Aorta (tissue), 5 donors: ENCODE measurements around the gene USO1. TPM values are rescaled to one million over a fixed set of nuclear protein-coding genes. Genes with fewer than 3 reads are reported as not detected.
"Not testable (repeated sequence)": the region's sequence is repeated elsewhere in the genome, so short reads cannot be mapped to it uniquely, and the experiment has no call there.

Source experiments
- ATAC-seq: fragments of 200-7000 bp; cut with Tn5 transposase; one replicate; pipeline ENCODE4 v1.9.1; 2022; ENCODE audit warnings: moderate library complexity; ENCODE audit not compliant: low FRiP score
- DNase-seq, 2 donors: peaks; one replicate each; pipeline ENCODE4 v3.0.0-alpha.2; 2020
- H3K27ac ChIP-seq, 2 donors: one replicate each; pipeline ENCODE4 v1.5.1; 2013; ENCODE audit warnings: low read length in 2 of 2, mild to moderate bottlenecking in 2 of 2, moderate library complexity in 2 of 2, control low read depth in 1 of 2, inconsistent platforms in 1 of 2, low read depth in 1 of 2
- H3K27me3 ChIP-seq, 2 donors: one replicate each; pipeline ENCODE4 v1.6.1; 2013; ENCODE audit warnings: control low read depth in 1 of 2, low read length in 1 of 2, mild to moderate bottlenecking in 1 of 2, moderate library complexity in 1 of 2; ENCODE audit not compliant: insufficient read depth in 2 of 2, control insufficient read depth in 1 of 2
- H3K36me3 ChIP-seq, 2 donors: one replicate each; pipeline ENCODE4 v1.6.1; 2013; ENCODE audit warnings: control low read depth in 1 of 2, low read length in 1 of 2, mild to moderate bottlenecking in 1 of 2; ENCODE audit not compliant: insufficient read depth in 2 of 2, control insufficient read depth in 1 of 2
- H3K4me1 ChIP-seq, 2 donors: one replicate each; pipeline ENCODE4 v1.6.1; 2013; ENCODE audit warnings: low read length in 2 of 2, control low read depth in 1 of 2, mild to moderate bottlenecking in 1 of 2, moderate library complexity in 1 of 2; ENCODE audit not compliant: insufficient read depth in 2 of 2, control insufficient read depth in 1 of 2
- H3K4me3 ChIP-seq, 2 donors: one replicate each; pipeline ENCODE4 v1.5.1; 2013; ENCODE audit warnings: low read length in 2 of 2, control low read depth in 1 of 2, mild to moderate bottlenecking in 1 of 2
- H3K9me3 ChIP-seq: one replicate; pipeline ENCODE4 v1.6.1; 2013; ENCODE audit warnings: mild to moderate bottlenecking, low read length; ENCODE audit not compliant: control insufficient read depth
- WGBS, 2 donors: extraction: QIAGEN DNeasy Blood & Tissue Kit; methylation state at CpG; one replicate each; pipeline ENCODE4 v1.1.7; 2013; 5-methylcytosine and 5-hydroxymethylcytosine counted together
- intact Hi-C, 2 donors: fragments of 100-400 bp; cut with DNase I; formaldehyde crosslinking; loops; one replicate each; pipeline versions ENCODE4 v1.14.2 to v1.15.0; 2022
- polyA plus RNA-seq, 2 donors: library from polyadenylated mRNA; stranded (reverse); fragments of 200-250 nt; gene quantifications; one replicate each; pipeline ENCODE4 v1.2.3, GENCODE V29; 2013
- total RNA-seq, 2 donors: library from RNA; stranded (reverse); fragmentation: NEBNext Ultra II Directional; extraction: Animal tissue kit (Norgen Biotek cat#: 25700); gene quantifications; one replicate each; pipeline ENCODE4 v1.2.1, GENCODE V29; 2021
- donor health status: healthy with polysubstance abuse.
- donor health status: Bipolar disorder and iron deficiency.
- donor health status: DM: no; HTN: no; CAD: no.
- donor health status: DM: no; HTN: no; CAD: no.
- donor health status: DM: yes; HTN: yes; CAD: no.

Gene USO1
- total and polyA plus RNA-seq, 4 donors = 50.6 to 86.6 (median 64.4) TPM

GRCh38 chr4:75705198-75705977 lies 19.0 kb upstream of the USO1 start:
- 91% methylated on average over 6 of the region's 6 CpGs for WGBS, 2 donors
- Histone ChIP-seq H3K27me3 (no peaks in the 10 kb centered on the region), H3K9me3 (no peaks in the 10 kb centered on the region), H3K27ac (no peak overlapping the region), H3K4me1 (peaks cover 0 to under 1% of the 10 kb centered on the region in 2 donors), H3K36me3 (no peaks in the 10 kb centered on the region), H3K4me3 (no peak overlapping the region)
- ATAC-seq = no peak
- DNase-seq = no peak
- intact Hi-C loops = no loop called here

- WGBS, 2 donors = 88 to 92% methylated on average over 3 of the region's 3 CpGs
- no peak for DNase-seq
Measured at GRCh38 chr4:75708218-75708691, 16.1 kb upstream of the USO1 start.

GRCh38 chr4:75710246-75710645 lies 14.1 kb upstream of the USO1 start:
- intact Hi-C loops = no loop called here
- H3K4me3 ChIP-seq = no peak overlapping the region
- H3K4me1 ChIP-seq = peaks cover 2 to 9% of the 10 kb centered on the region in 2 donors
- H3K27me3 ChIP-seq = no peaks in the 10 kb centered on the region
- H3K27ac ChIP-seq = no peak overlapping the region
- WGBS, 2 donors = 71 to 79% methylated on average over 4 of the region's 4 CpGs
- H3K36me3 ChIP-seq = no peaks in the 10 kb centered on the region
- no peak for DNase-seq
- no peaks in the 10 kb centered on the region for H3K9me3 ChIP-seq
- no peak for ATAC-seq

More at GRCh38 chr4:75708218-75708691, 16.1 kb upstream of the USO1 start:
- Histone ChIP-seq H3K27me3 (no peaks in the 10 kb centered on the region), H3K4me3 (no peak overlapping the region), H3K4me1 (peaks cover 0 to 3% of the 10 kb centered on the region in 2 donors), H3K9me3 (no peaks in the 10 kb centered on the region), H3K27ac (no peak overlapping the region), H3K36me3 (no peaks in the 10 kb centered on the region)
- ATAC-seq = no peak
- intact Hi-C loops = no loop called here

GRCh38 chr4:75714011-75714410 lies 10.4 kb upstream of the USO1 start:
- intact Hi-C loops = no loop called here
- H3K27ac ChIP-seq = no peak overlapping the region
- 92 to 94% methylated on average over 4 of the region's 4 CpGs for WGBS, 2 donors

GRCh38 chr4:75714704-75715103 lies 9.7 kb upstream of the USO1 start:
- no peaks in the 10 kb centered on the region for H3K9me3 ChIP-seq
- no peaks in the 10 kb centered on the region for H3K27me3 ChIP-seq
- intact Hi-C loops = no loop called here
- DNase-seq (no peak), ATAC-seq (no peak)
- 0 to 11% methylated on average over 1 of the region's 1 CpG for WGBS, 2 donors
- no peaks in the 10 kb centered on the region for H3K36me3 ChIP-seq
- peak overlapping the region in 1 of 2 donors; percentile 14 for H3K4me3 ChIP-seq
- peaks cover 2 to 9% of the 10 kb centered on the region in 2 donors for H3K4me1 ChIP-seq
- peak overlapping the region; percentile 63 to 64 for H3K27ac ChIP-seq

More at GRCh38 chr4:75714011-75714410, 10.4 kb upstream of the USO1 start:
- H3K36me3 ChIP-seq = no peaks in the 10 kb centered on the region
- H3K4me1 ChIP-seq = peaks cover 2 to 9% of the 10 kb centered on the region in 2 donors
- no peaks in the 10 kb centered on the region for H3K9me3 ChIP-seq
- no peak overlapping the region for H3K4me3 ChIP-seq
- ATAC-seq (no peak), DNase-seq (no peak)
- H3K27me3 ChIP-seq = no peaks in the 10 kb centered on the region

- Histone ChIP-seq H3K27me3 (no peaks in the 10 kb centered on the region), H3K9me3 (no peaks in the 10 kb centered on the region), H3K4me3 (no peak overlapping the region), H3K36me3 (no peaks in the 10 kb centered on the region), H3K27ac (peak overlapping the region; percentile 63 to 71), H3K4me1 (peaks cover 2 to 9% of the 10 kb centered on the region in 2 donors)
- DNase-seq (no peak), ATAC-seq (no peak)
- WGBS, 2 donors = 20 to 23% methylated on average over 4 of the region's 4 CpGs
- intact Hi-C loops = no loop called here
Measured at GRCh38 chr4:75715105-75715799, 9.1 kb upstream of the USO1 start.

GRCh38 chr4:75716054-75716453 lies 8.3 kb upstream of the USO1 start:
- H3K36me3 ChIP-seq, ATAC-seq, intact Hi-C loops, H3K9me3 ChIP-seq, H3K27me3 ChIP-seq, H3K4me1 ChIP-seq, DNase-seq, H3K4me3 ChIP-seq: not testable (repeated sequence)
- H3K27ac ChIP-seq = peak overlapping the region in 1 of 2 donors; percentile 35
- 57 to 80% methylated on average over 3 of the region's 3 CpGs for WGBS, 2 donors

- H3K27ac ChIP-seq = no peak overlapping the region
Measured at GRCh38 chr4:75717408-75717807, 7.0 kb upstream of the USO1 start.

More at GRCh38 chr4:75717408-75717807, 7.0 kb upstream of the USO1 start:
- WGBS, 2 donors = 84 to 88% methylated on average over 1 of the region's 1 CpG
- Histone ChIP-seq H3K27me3 (no peaks in the 10 kb centered on the region), H3K36me3 (no peaks in the 10 kb centered on the region), H3K4me3 (no peak overlapping the region), H3K4me1 (peaks cover 2 to 6% of the 10 kb centered on the region in 2 donors), H3K9me3 (no peaks in the 10 kb centered on the region)
- intact Hi-C loops = no loop called here
- ATAC-seq = no peak
- DNase-seq = no peak
